ENCODE measurements around the gene CCR5AS.
A peak's percentile ranks its signal among the peaks of the same experiment; 100 is the strongest.
"Not testable (repeated sequence)": the region's sequence is repeated elsewhere in the genome, so short reads cannot be mapped to it uniquely, and the experiment has no call there.

Gene CCR5AS

DNA sequence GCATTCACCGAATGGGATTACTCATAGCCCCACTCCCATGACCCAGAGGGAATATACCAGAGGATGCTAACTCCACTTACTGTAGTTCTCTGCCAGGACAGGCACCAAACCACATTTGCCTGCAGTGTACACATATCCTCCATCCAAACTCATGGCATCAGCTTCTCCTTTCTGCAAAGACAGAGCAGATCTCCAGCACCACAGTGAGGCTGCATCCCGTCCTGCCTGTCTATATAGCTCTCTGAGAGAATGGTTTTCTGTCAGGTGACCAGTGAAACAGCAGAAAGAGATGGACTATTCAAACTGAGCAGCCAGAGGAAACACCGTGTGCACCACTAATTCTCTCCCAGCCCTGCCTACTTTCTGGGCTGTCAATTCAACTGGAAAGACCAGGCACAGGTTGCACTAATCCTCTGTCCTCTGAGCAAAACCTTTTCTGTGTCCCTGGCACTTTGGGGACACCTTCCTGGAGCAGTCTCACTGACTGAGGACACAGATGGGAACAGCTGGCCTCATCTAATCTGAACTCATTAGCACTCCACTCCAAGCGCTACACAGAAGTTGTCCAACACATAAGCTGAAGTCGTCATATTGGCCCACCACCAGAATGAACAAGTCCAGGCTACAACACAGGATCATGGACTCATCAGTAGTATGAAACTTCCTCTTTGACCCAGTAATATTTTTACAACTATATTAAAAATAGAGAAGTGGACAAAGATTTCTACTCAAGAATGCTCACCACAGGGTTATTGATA, 40.5 kb upstream of the CCR5AS start:
- peak overlapping the region in 3 of 11 experiments; percentile 52 to 83 (median 64); a peak in 6 of 22 replicates for H3K4me2 ChIP-seq
- H3K4me3 ChIP-seq, result no peak overlapping the region
- H3K27me3 ChIP-seq, result no peaks in the 10 kb centered on the region
- H3K9ac ChIP-seq, result no peak overlapping the region
- peaks cover 0 to 25% (median 3%) of the 10 kb centered on the region in 10 experiments; a peak in 8 of 20 replicates for H3K4me1 ChIP-seq
- H4K20me1 ChIP-seq, result no peaks in the 10 kb centered on the region
- H3K9me3 ChIP-seq (replicated peaks in 1 of 11), result peaks cover 0 to 3% (median 0%) of the 10 kb centered on the region in 11 experiments; a peak in 2 of 22 replicates
- no peaks in the 10 kb centered on the region for H3K36me3 ChIP-seq
- TF ChIP-seq Cebpa-rat (IDR thresholded peaks at IDR 0.05), result no peak
- H3K27ac ChIP-seq, result no peak overlapping the region

- TF ChIP-seq Cebpa-rat (IDR thresholded peaks at IDR 0.05), result no peak
- H3K4me1 ChIP-seq, result peaks cover 16 to 31% (median 21%) of the 10 kb centered on the region in 10 experiments
- H3K9ac ChIP-seq, result no peak overlapping the region
- H3K4me2 ChIP-seq, result no peak overlapping the region
- no peaks in the 10 kb centered on the region for H3K36me3 ChIP-seq
- H3K9me3 ChIP-seq (replicated peaks in 1 of 11), result peaks cover 0 to 4% (median 0%) of the 10 kb centered on the region in 11 experiments; a peak in 2 of 22 replicates
- no peaks in the 10 kb centered on the region for H4K20me1 ChIP-seq
- H3K27ac ChIP-seq, result no peak overlapping the region
- no peaks in the 10 kb centered on the region for H3K27me3 ChIP-seq
- H3K4me3 ChIP-seq, result no peak overlapping the region
Measured at GRCh38 chr3:46442576-46443530, 36.0 kb upstream of the CCR5AS start.

DNA sequence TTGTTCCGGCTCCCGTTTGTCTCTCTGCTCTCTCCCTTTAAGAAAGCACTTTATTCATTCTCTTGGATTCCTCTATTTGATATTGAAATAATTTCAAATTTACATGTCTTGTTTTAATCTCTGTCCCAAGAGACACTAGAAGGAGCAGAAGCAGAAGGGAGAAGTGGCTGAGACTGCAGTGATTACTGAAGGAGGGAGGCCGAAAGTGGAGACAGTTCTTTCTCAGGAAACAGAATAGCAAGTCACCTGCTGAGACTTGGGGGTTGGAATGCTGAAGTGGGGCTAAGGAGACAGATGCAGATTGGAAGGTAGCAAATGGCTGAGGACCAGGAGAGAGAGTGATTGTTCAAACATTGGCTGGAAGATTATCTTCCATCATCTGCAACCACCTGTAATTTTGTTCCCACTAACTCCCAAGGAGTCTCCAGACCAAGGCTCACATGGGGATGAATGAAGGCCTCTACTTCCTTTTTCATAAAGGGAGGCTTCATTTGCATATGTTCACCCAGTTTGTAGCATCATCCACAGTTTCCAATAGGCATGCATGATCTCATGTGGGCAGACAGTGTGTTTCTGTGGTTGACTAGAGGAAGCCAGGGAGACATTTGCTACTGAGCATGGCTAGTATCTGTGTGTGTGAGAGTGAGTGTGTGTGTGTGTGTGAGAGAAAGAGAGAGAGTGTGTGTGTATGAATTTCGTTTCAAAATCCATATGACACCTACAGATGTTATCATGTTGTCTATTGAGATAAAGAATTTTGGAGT, 33.8 kb upstream of the CCR5AS start:
- no peaks in the 10 kb centered on the region for H3K36me3 ChIP-seq
- H3K4me1 ChIP-seq, result peaks cover 12 to 22% (median 16%) of the 10 kb centered on the region in 10 experiments
- no peak overlapping the region for H3K9ac ChIP-seq
- H3K9me3 ChIP-seq (replicated peaks in 1 of 11), result peaks cover 0 to 4% (median 0%) of the 10 kb centered on the region in 11 experiments; a peak in 2 of 22 replicates
- TF ChIP-seq Cebpa-rat (IDR thresholded peaks at IDR 0.05), result no peak
- H4K20me1 ChIP-seq, result no peaks in the 10 kb centered on the region
- no peaks in the 10 kb centered on the region for H3K27me3 ChIP-seq
- H3K4me3 ChIP-seq, result no peak overlapping the region
- no peak overlapping the region for H3K27ac ChIP-seq
- peak overlapping the region; percentile 16 to 74 (median 49) for H3K4me2 ChIP-seq

- Histone ChIP-seq H4K20me1 (no peaks in the 10 kb centered on the region), H3K4me2 (no peak overlapping the region), H3K27me3 (no peaks in the 10 kb centered on the region), H3K27ac (no peak overlapping the region), H3K9me3 (replicated peaks in 1 of 11) (peaks cover 0 to 6% (median 2%) of the 10 kb centered on the region in 11 experiments; a peak in 8 of 22 replicates), H3K4me3 (no peak overlapping the region), H3K36me3 (no peaks in the 10 kb centered on the region), H3K4me1 (peaks cover 14 to 22% (median 16%) of the 10 kb centered on the region in 10 experiments), H3K9ac (no peak overlapping the region)
- TF ChIP-seq Cebpa-rat (IDR thresholded peaks at IDR 0.05), result no peak
Measured at GRCh38 chr3:46438831-46439230, 32.0 kb upstream of the CCR5AS start.

- Histone ChIP-seq H3K4me3 (no peak overlapping the region), H4K20me1 (no peaks in the 10 kb centered on the region), H3K4me1 (peaks cover 0 to 4% (median under 1%) of the 10 kb centered on the region in 10 experiments; a peak in 11 of 20 replicates), H3K4me2 (no peak overlapping the region), H3K36me3 (no peaks in the 10 kb centered on the region), H3K27ac (no peak overlapping the region), H3K9me3 (replicated peaks in 1 of 11) (peaks cover 25 to 38% (median 34%) of the 10 kb centered on the region in 11 experiments), H3K9ac (no peak overlapping the region), H3K27me3 (no peaks in the 10 kb centered on the region)
- no peak for TF ChIP-seq Cebpa-rat (IDR thresholded peaks at IDR 0.05)
Measured at GRCh38 chr3:46435081-46435726, 28.3 kb upstream of the CCR5AS start.

- H3K4me3 ChIP-seq, result no peak overlapping the region
- H3K4me2 ChIP-seq, result 0 out of 22 replicates have a peak overlapping the region, but pooled peaks of 1 of the 11 experiments have one; percentile 3
- TF ChIP-seq Cebpa-rat (IDR thresholded peaks at IDR 0.05), result no peak
- H3K27ac ChIP-seq, result peak overlapping the region in 2 of 11 experiments; percentile 22 to 24; a peak in 2 of 22 replicates
- H4K20me1 ChIP-seq, result no peaks in the 10 kb centered on the region
- H3K9ac ChIP-seq, result no peak overlapping the region
- H3K36me3 ChIP-seq, result no peaks in the 10 kb centered on the region
- no peaks in the 10 kb centered on the region for H3K27me3 ChIP-seq
- H3K9me3 ChIP-seq (replicated peaks in 1 of 11), result peaks cover 25 to 37% (median 34%) of the 10 kb centered on the region in 11 experiments
- peaks cover 0 to 4% (median 0%) of the 10 kb centered on the region in 10 experiments; a peak in 1 of 20 replicates for H3K4me1 ChIP-seq
Measured at GRCh38 chr3:46433841-46434240, 27.0 kb upstream of the CCR5AS start.

- not testable (repeated sequence) for H3K4me1 ChIP-seq, H4K20me1 ChIP-seq, H3K4me3 ChIP-seq, H3K9ac ChIP-seq, H3K36me3 ChIP-seq, H3K27me3 ChIP-seq
- peak overlapping the region in 5 of 11 experiments; percentile 20 to 29 (median 22); a peak in 4 of 22 replicates for H3K27ac ChIP-seq
- peaks cover 25 to 37% (median 34%) of the 10 kb centered on the region in 11 experiments for H3K9me3 ChIP-seq (replicated peaks in 1 of 11)
- peak overlapping the region in 4 of 11 experiments; percentile 3 to 19 (median 10); a peak in 3 of 22 replicates for H3K4me2 ChIP-seq
Measured at GRCh38 chr3:46433118-46433517, 26.3 kb upstream of the CCR5AS start.

DNA sequence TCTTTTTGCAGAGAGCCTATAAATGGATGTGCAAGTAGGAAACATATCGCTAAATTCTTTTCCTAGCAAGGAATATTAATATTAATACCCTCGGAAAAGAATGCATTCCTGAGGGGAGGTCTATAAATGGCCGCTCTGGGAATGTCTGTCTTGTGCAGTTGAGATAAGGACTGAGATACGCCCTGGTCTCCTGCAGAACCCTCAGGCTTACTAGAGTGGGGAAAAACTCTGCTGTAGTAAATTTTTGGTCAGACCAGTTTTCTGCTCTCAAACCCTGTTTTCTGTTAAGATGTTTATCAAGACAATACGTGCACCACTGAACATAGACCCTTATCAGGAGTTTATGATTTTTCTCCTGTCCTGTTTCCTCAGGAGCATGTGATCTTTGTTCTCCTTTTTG, 25.0 kb upstream of the CCR5AS start:
- peaks cover 25 to 37% (median 34%) of the 10 kb centered on the region in 11 experiments for H3K9me3 ChIP-seq (replicated peaks in 1 of 11)
- not testable (repeated sequence) for H3K4me3 ChIP-seq, H3K4me1 ChIP-seq, H3K36me3 ChIP-seq, H3K4me2 ChIP-seq, H3K9ac ChIP-seq, H3K27ac ChIP-seq, H3K27me3 ChIP-seq, H4K20me1 ChIP-seq

DNA sequence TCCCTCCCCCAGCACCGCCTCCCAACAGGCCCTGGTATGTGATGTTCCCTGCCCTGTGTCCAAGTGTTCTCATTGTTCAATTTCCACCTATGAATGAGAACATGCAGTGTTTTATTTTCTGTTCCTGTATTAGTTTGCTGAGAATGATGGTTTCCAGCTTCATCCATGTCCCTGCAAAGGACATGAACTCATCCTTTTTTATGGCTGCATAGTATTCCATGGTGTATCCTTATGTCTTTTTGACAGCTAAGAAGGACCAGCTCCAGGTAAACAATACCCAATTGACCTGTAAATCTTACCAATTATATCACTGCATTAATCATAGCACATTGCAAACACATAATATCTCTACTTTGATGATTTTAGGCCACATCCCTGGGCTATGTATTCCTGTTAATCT, 24.0 kb upstream of the CCR5AS start:
- H3K27ac ChIP-seq, H4K20me1 ChIP-seq, H3K4me2 ChIP-seq, H3K27me3 ChIP-seq, H3K9ac ChIP-seq, H3K36me3 ChIP-seq, H3K4me3 ChIP-seq: not testable (repeated sequence)
- Histone ChIP-seq H3K4me1 (peaks cover 6 to 15% (median 8%) of the 10 kb centered on the region in 10 experiments; a peak in 10 of 20 replicates), H3K9me3 (replicated peaks in 1 of 11) (peaks cover 25 to 37% (median 34%) of the 10 kb centered on the region in 11 experiments)
